Endothelial cell of umbilical vein (primary cell): ENCODE data around the gene NXPH4. TPM values are rescaled to one million over a fixed set of nuclear protein-coding genes. Genes with fewer than 3 reads are reported as not detected.

Experiments
- BruUV-seq: library from RNA; stranded (reverse); fragments of 400-500 nt; replicated peaks from 2 replicates; lab custom pipeline; 2021; lab: Mats Ljungman, UMichigan
- CTCF ChIA-PET: fragments of 300-600, 350-600 bp; sonication (Branson Sonifier 250); formaldehyde crosslinking; loops from one replicate; lab custom pipeline; 2021; ENCODE audit warnings: antibody characterized with exemption, inconsistent platforms; lab: Charles Lee
- POLR2A ChIA-PET: fragments of 300-600, 350-600 bp; sonication (Branson Sonifier 250); formaldehyde crosslinking; loops from one replicate; lab custom pipeline; 2021; ENCODE audit warnings: antibody characterized with exemption, inconsistent platforms; lab: Charles Lee
- DNase-seq: peaks from one replicate; pipeline ENCODE4 v3.0.0-alpha.2; 2011; ENCODE audit warnings: low read depth, low spot score
- FAIRE-seq: peaks from 2 replicates; lab custom pipeline; 2011; peaks lifted over from hg19 to GRCh38; lab: Jason Lieb, UNC
- H2AFZ ChIP-seq: 2 replicates; pipeline ENCODE4 v1.6.0; 2012; ENCODE audit warnings: low read depth, low read length, control low read depth, inconsistent platforms
- H3K27ac ChIP-seq: 2 replicates; pipeline ENCODE4 v1.5.1; 2011; ENCODE audit warnings: low read depth, mild to moderate bottlenecking, control low read depth, low read length, moderate library complexity; ENCODE audit not compliant: insufficient read depth
- H3K27me3 ChIP-seq, 2 experiments: 2 replicates each; pipeline versions ENCODE4 v1.6.0 to v1.6.1; 2011; ENCODE audit warnings: low read length in 2 of 2, mixed read lengths in 1 of 2; ENCODE audit not compliant: control insufficient read depth in 2 of 2, insufficient read depth in 2 of 2
- H3K36me3 ChIP-seq, 2 experiments: 2 replicates in 1 of 2; 3 replicates in 1 of 2; pipeline ENCODE4 v1.5.1; 2011; ENCODE audit warnings: low read length in 2 of 2, mild to moderate bottlenecking in 1 of 2, moderate library complexity in 1 of 2; ENCODE audit not compliant: control insufficient read depth in 2 of 2, insufficient read depth in 2 of 2; ENCODE audit errors: extremely low read depth in 1 of 2
- H3K4me1 ChIP-seq: 3 replicates; pipeline ENCODE4 v1.5.1; 2011; ENCODE audit warnings: mild to moderate bottlenecking, low read length; ENCODE audit not compliant: control insufficient read depth, insufficient read depth; ENCODE audit errors: extremely low read depth
- H3K4me2 ChIP-seq: 2 replicates; pipeline ENCODE4 v1.6.1; 2011; ENCODE audit warnings: low read length, control low read depth, mixed read lengths; ENCODE audit not compliant: insufficient read depth
- H3K4me3 ChIP-seq, 3 experiments: fragments of 200-600 bp in 1 of 3; sonication (generic), shearing (Covaris generic) in 1 of 3; replicated peaks in 1 of 3; 2 replicates each; pipeline ENCODE4 v1.5.1; 2011 to 2016; ENCODE audit warnings: control low read depth in 3 of 3, low read length in 3 of 3, mild to moderate bottlenecking in 2 of 3, inconsistent platforms in 1 of 3, low read depth in 1 of 3, moderate library complexity in 1 of 3; ENCODE audit not compliant: insufficient read depth in 1 of 3
- H3K79me2 ChIP-seq: 2 replicates; pipeline ENCODE4 v1.6.0; 2012; ENCODE audit warnings: low read length, inconsistent platforms; ENCODE audit not compliant: control insufficient read depth, insufficient read depth
- H3K9ac ChIP-seq: replicated peaks from 2 replicates; pipeline ENCODE3; 2011; ENCODE audit warnings: low read length, control low read depth; ENCODE audit not compliant: insufficient read depth; ENCODE audit errors: extremely low read depth
- H3K9me1 ChIP-seq: replicated peaks from 3 replicates; pipeline ENCODE4 v1.6.0; 2011; ENCODE audit warnings: mild to moderate bottlenecking, low read length; ENCODE audit not compliant: control insufficient read depth, insufficient read depth; ENCODE audit errors: extremely low read depth
- H3K9me3 ChIP-seq: replicated peaks from 2 replicates; pipeline ENCODE4 v1.5.1; 2012; ENCODE audit warnings: low read length, inconsistent platforms; ENCODE audit not compliant: control insufficient read depth, insufficient read depth
- H4K20me1 ChIP-seq: replicated peaks from 2 replicates; pipeline ENCODE3; 2011; ENCODE audit warnings: mild to moderate bottlenecking, low read length; ENCODE audit not compliant: control insufficient read depth, insufficient read depth; ENCODE audit errors: extremely low read depth
- EZH2 ChIP-seq: IDR thresholded peaks from 2 replicates; pipeline ENCODE4 v1.6.1; 2012; ENCODE audit warnings: borderline replicate concordance, low read depth, mild to moderate bottlenecking, moderate library complexity, low read length, inconsistent platforms; ENCODE audit not compliant: severe bottlenecking
- FOS ChIP-seq: IDR thresholded peaks from 2 replicates; pipeline ENCODE4 v1.6.1; 2011; ENCODE audit warnings: mild to moderate bottlenecking, low read length, moderate library complexity, borderline replicate concordance; ENCODE audit not compliant: insufficient read depth
- JUN ChIP-seq: IDR thresholded peaks from 2 replicates; pipeline ENCODE4 v1.6.1; 2011; ENCODE audit warnings: borderline replicate concordance, low read depth; ENCODE audit not compliant: insufficient read length, insufficient read depth
- MYC ChIP-seq: IDR thresholded peaks from one replicate; pipeline ENCODE4 v1.6.1; 2011; ENCODE audit warnings: mild to moderate bottlenecking, low read depth, low read length
- POLR2AphosphoS5 ChIP-seq: IDR thresholded peaks from 2 replicates; pipeline ENCODE4 v1.6.1; 2012; ENCODE audit warnings: low read depth, mild to moderate bottlenecking, control low read depth, low read length, moderate library complexity; ENCODE audit not compliant: insufficient read depth
- dilution Hi-C: fragments of 300-500 bp; cut with MboI; formaldehyde crosslinking; loops from one replicate; pipeline ENCODE4 v1.15.0; 2019; ENCODE audit warnings: low sequenced_read_pairs; ENCODE audit not compliant: extremely low pct_ligation_motif_present
- intact Hi-C: fragments of 100-400 bp; cut with micrococcal nuclease; formaldehyde crosslinking; loops from one replicate; pipeline ENCODE4 v1.10.0; 2022
- polyA plus RNA-seq, 4 experiments: library from polyadenylated mRNA; depleted of rRNA in 3 of 4; stranded (reverse) in 3 of 4; unstranded in 1 of 4; fragments of >200 nt; gene quantifications; 2 replicates each; pipeline versions ENCODE4 v1.2.1 to v1.2.3, GENCODE V29; 2011 to 2012; ENCODE audit warnings: missing spikeins in 1 of 4
- total RNA-seq: library from RNA; stranded (reverse); gene quantifications from 2 replicates; pipeline ENCODE4 v1.2.3, GENCODE V29; 2021
- TF ChIP-seq, protein P1 (sequence below), 2 donors: IDR thresholded peaks; 1 replicate in 1 of 2; 2 replicates in 1 of 2; pipeline ENCODE4 v1.5.1; 2011; ENCODE audit warnings: low read length in 2 of 2, mild to moderate bottlenecking in 2 of 2, moderate library complexity in 2 of 2, control low read depth in 1 of 2, inconsistent platforms in 1 of 2, low read depth in 1 of 2; ENCODE audit not compliant: insufficient read depth in 1 of 2; ENCODE audit errors: extremely low read depth in 1 of 2

Gene NXPH4
- total and polyA plus RNA-seq, 2 donors (not counting 3 experiments of a cell fraction or from before 2014, with no cell fraction given): 0.07 TPM; not detected in 1

GRCh38 chr12:57226588-57227314, 10.2 kb downstream of the NXPH4 start:
- Histone ChIP-seq H3K36me3 (peaks cover 0 to 4% of the 10 kb centered on the region in 2 experiments), H3K9me1 (no peaks in the 10 kb centered on the region), H3K4me1 (peaks cover 18% of the 10 kb centered on the region), H2AFZ (no peak overlapping the region), H3K79me2 (peaks cover 21% of the 10 kb centered on the region), H3K27me3 (peaks cover 43 to 46% of the 10 kb centered on the region in 2 experiments), H3K4me2 (no peak overlapping the region), H3K9me3 (no peaks in the 10 kb centered on the region), H4K20me1 (no peaks in the 10 kb centered on the region), H3K9ac (no peak overlapping the region), H3K27ac (no peak overlapping the region), H3K4me3 (no peak overlapping the region)
- dilution Hi-C loops (no loop called here), intact Hi-C loops (no loop called here)
- CTCF ChIA-PET: interaction anchor here (0.7 to 5.3 kb wide), 6 partner anchors 10 to 16 kb away, joined by 3 to 50 read pairs (median 6); a partner anchor contains a TSS
- no TSS peak for BruUV-seq
- POLR2A ChIA-PET: interaction anchor here (0.7 kb wide), 1 partner anchor 11 kb away, joined by 4 read pairs; no protein-coding TSS in a partner anchor
- TF ChIP-seq EZH2 (peak; percentile 69), POLR2AphosphoS5 (no peak), FOS (no peak), MYC (no peak), JUN (no peak)
- TF ChIP-seq, protein P1, sequence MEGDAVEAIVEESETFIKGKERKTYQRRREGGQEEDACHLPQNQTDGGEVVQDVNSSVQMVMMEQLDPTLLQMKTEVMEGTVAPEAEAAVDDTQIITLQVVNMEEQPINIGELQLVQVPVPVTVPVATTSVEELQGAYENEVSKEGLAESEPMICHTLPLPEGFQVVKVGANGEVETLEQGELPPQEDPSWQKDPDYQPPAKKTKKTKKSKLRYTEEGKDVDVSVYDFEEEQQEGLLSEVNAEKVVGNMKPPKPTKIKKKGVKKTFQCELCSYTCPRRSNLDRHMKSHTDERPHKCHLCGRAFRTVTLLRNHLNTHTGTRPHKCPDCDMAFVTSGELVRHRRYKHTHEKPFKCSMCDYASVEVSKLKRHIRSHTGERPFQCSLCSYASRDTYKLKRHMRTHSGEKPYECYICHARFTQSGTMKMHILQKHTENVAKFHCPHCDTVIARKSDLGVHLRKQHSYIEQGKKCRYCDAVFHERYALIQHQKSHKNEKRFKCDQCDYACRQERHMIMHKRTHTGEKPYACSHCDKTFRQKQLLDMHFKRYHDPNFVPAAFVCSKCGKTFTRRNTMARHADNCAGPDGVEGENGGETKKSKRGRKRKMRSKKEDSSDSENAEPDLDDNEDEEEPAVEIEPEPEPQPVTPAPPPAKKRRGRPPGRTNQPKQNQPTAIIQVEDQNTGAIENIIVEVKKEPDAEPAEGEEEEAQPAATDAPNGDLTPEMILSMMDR (IDR thresholded peaks at IDR 0.05; ENCODE audit: extremely low read depth in 1 of 2, insufficient read depth in 1 of 2, low read depth in 1 of 2, low read length in 2 of 2): no peak
- no peak for FAIRE-seq
- DNase-seq: no peak
